Measurements from ENCODE around the gene PDGFD.

Gene PDGFD

DNA sequence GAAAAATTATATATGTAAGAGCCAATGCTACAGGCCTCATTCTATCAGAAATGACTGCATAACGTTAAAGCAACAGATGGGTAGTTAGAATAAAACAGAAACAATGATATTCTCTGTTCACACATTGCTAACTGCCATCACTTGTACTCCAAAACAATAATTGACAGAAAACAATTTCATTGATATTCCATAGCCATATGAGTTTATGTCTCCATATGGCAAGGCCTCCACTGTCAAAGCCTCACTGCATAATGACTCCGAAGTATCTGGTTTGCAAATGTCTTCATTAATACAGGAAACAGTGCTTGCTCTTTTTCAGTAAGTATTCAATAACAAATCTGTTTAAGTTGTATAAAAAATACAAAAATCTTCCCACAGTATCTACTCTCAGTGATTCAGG lies 117.6 kb downstream of the PDGFD start:
- no peaks in the 10 kb centered on the region for H3K27me3 ChIP-seq (ENCODE audit: control insufficient read depth, insufficient read depth, low read length)
- H3K4me3 ChIP-seq (ENCODE audit: low read depth, low read length) = no peak overlapping the region
- no peaks in the 10 kb centered on the region for H3K4me1 ChIP-seq (ENCODE audit: control insufficient read depth, insufficient read depth, low read length)
- no peaks in the 10 kb centered on the region for H3K9me3 ChIP-seq (ENCODE audit: control insufficient read depth, insufficient read depth, low read length)
- H3K36me3 ChIP-seq (ENCODE audit: control insufficient read depth, insufficient read depth, low read length) = no peaks in the 10 kb centered on the region
- H3K9ac ChIP-seq (ENCODE audit: low read depth, low read length) = no peak overlapping the region

DNA sequence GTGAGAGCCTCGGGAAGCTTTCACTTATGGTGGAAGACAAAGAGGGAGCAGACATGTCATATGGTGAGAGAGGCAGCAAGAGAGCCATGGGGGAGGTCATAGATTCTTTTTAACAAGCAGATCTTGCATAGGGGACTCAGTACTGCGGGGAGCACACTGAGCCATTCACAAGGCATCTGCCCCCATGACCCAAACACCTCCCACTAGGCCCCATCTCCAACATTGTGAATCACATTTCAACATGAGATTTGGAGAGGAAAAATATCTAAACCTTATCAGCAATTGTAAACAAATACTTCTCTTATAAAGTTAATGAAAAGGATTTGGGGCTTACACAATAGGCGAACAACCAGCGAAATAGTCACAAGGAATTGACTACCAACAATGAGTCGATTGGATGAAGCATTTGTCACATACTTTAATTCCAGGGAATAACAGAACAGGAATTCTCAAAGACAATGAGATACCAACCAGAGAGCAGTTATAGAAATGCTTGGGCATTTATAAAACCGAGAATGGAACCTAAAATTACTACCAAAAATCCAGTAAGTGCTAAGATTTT lies 120.2 kb downstream of the PDGFD start:
- no peak overlapping the region for H3K9ac ChIP-seq (ENCODE audit: low read depth, low read length)
- H3K36me3 ChIP-seq (ENCODE audit: control insufficient read depth, insufficient read depth, low read length) = no peaks in the 10 kb centered on the region
- H3K4me1 ChIP-seq (ENCODE audit: control insufficient read depth, insufficient read depth, low read length) = no peaks in the 10 kb centered on the region
- no peaks in the 10 kb centered on the region for H3K9me3 ChIP-seq (ENCODE audit: control insufficient read depth, insufficient read depth, low read length)
- H3K4me3 ChIP-seq (ENCODE audit: low read depth, low read length) = no peak overlapping the region
- no peaks in the 10 kb centered on the region for H3K27me3 ChIP-seq (ENCODE audit: control insufficient read depth, insufficient read depth, low read length)

- Histone ChIP-seq H3K4me3 (ENCODE audit: low read depth, low read length) (no peak overlapping the region), H3K9me3 (ENCODE audit: control insufficient read depth, insufficient read depth, low read length) (no peaks in the 10 kb centered on the region), H3K4me1 (ENCODE audit: control insufficient read depth, insufficient read depth, low read length) (no peaks in the 10 kb centered on the region), H3K9ac (ENCODE audit: low read depth, low read length) (no peak overlapping the region), H3K27me3 (ENCODE audit: control insufficient read depth, insufficient read depth, low read length) (no peaks in the 10 kb centered on the region), H3K36me3 (ENCODE audit: control insufficient read depth, insufficient read depth, low read length) (no peaks in the 10 kb centered on the region)
Measured at GRCh38 chr11:104043142-104043541, 120.8 kb downstream of the PDGFD start.

GRCh38 chr11:104041792-104042191 lies 122.2 kb downstream of the PDGFD start:
- no peaks in the 10 kb centered on the region for H3K4me1 ChIP-seq (ENCODE audit: control insufficient read depth, insufficient read depth, low read length)
- no peaks in the 10 kb centered on the region for H3K27me3 ChIP-seq (ENCODE audit: control insufficient read depth, insufficient read depth, low read length)
- no peak overlapping the region for H3K9ac ChIP-seq (ENCODE audit: low read depth, low read length)
- H3K36me3 ChIP-seq (ENCODE audit: control insufficient read depth, insufficient read depth, low read length) = no peaks in the 10 kb centered on the region
- H3K9me3 ChIP-seq (ENCODE audit: control insufficient read depth, insufficient read depth, low read length) = no peaks in the 10 kb centered on the region
- no peak overlapping the region for H3K4me3 ChIP-seq (ENCODE audit: low read depth, low read length)

- Histone ChIP-seq H3K36me3 (ENCODE audit: control insufficient read depth, insufficient read depth, low read length) (no peaks in the 10 kb centered on the region), H3K9me3 (ENCODE audit: control insufficient read depth, insufficient read depth, low read length) (no peaks in the 10 kb centered on the region), H3K4me3 (ENCODE audit: low read depth, low read length) (no peak overlapping the region), H3K27me3 (ENCODE audit: control insufficient read depth, insufficient read depth, low read length) (no peaks in the 10 kb centered on the region), H3K4me1 (ENCODE audit: control insufficient read depth, insufficient read depth, low read length) (no peaks in the 10 kb centered on the region), H3K9ac (ENCODE audit: low read depth, low read length) (no peak overlapping the region)
Measured at GRCh38 chr11:104036995-104037394, 127.0 kb downstream of the PDGFD start.

DNA sequence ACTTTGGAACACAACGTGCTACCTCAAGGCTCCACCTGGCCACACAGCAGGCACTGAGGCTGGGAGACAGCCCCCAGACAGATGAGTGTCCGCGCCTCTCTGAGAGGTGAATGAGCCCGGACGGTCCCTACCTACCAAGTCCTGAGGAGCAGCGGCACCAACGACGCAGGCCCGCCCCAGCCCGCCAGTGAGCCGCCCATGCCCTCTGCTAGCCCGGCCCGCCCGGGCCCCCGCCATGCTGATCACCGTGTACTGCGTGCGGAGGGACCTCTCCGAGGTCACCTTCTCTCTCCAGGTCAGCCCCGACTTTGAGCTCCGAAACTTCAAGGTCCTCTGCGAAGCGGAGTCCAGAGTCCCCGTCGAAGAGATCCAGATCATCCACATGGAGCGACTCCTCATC lies 127.4 kb downstream of the PDGFD start, which contains the start of gene DDI1:
Gene DDI1 (plus strand): TSS at position 53 of the 400 bp plus-strand sequence. CDS start 183 bp downstream, at position 236.
- no peak within 1 kb of the TSS for H3K4me3 ChIP-seq (ENCODE audit: low read depth, low read length)
- no peaks in the 10 kb centered on the region for H3K9me3 ChIP-seq (ENCODE audit: control insufficient read depth, insufficient read depth, low read length)
- no peaks in the 10 kb centered on the region for H3K4me1 ChIP-seq (ENCODE audit: control insufficient read depth, insufficient read depth, low read length)
- no peaks in the 10 kb centered on the region for H3K27me3 ChIP-seq (ENCODE audit: control insufficient read depth, insufficient read depth, low read length)
- no peaks in the 10 kb centered on the region for H3K36me3 ChIP-seq (ENCODE audit: control insufficient read depth, insufficient read depth, low read length)
- no peak within 1 kb of the TSS for H3K9ac ChIP-seq (ENCODE audit: low read depth, low read length)

DNA sequence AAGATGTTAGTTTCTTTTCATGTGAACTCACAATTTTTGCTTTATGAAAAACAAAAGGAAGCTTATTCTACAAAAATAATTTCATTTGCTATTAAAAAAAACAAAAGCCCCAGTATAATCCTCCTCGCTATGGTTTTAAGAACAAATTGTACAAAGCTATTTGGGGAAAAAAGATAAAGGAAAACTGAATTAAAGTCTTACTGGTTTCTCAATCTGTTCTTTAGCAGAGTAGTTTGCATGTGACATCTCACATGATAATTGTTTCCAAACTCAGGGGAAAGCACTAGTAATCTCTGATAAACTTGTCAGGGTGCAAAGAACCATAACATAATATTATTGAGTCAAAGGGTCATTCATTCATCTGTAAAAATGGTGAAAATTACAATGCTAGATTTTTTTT lies 130.4 kb downstream of the PDGFD start:
- Histone ChIP-seq H3K9ac (ENCODE audit: low read depth, low read length) (no peak overlapping the region), H3K9me3 (ENCODE audit: control insufficient read depth, insufficient read depth, low read length) (no peaks in the 10 kb centered on the region), H3K36me3 (ENCODE audit: control insufficient read depth, insufficient read depth, low read length) (no peaks in the 10 kb centered on the region), H3K27me3 (ENCODE audit: control insufficient read depth, insufficient read depth, low read length) (no peaks in the 10 kb centered on the region), H3K4me3 (ENCODE audit: low read depth, low read length) (no peak overlapping the region), H3K4me1 (ENCODE audit: control insufficient read depth, insufficient read depth, low read length) (no peaks in the 10 kb centered on the region)

GRCh38 chr11:104033134-104033533 lies 130.8 kb downstream of the PDGFD start:
- Histone ChIP-seq H3K36me3 (ENCODE audit: control insufficient read depth, insufficient read depth, low read length) (no peaks in the 10 kb centered on the region), H3K4me3 (ENCODE audit: low read depth, low read length) (no peak overlapping the region), H3K9ac (ENCODE audit: low read depth, low read length) (no peak overlapping the region), H3K4me1 (ENCODE audit: control insufficient read depth, insufficient read depth, low read length) (no peaks in the 10 kb centered on the region), H3K9me3 (ENCODE audit: control insufficient read depth, insufficient read depth, low read length) (no peaks in the 10 kb centered on the region), H3K27me3 (ENCODE audit: control insufficient read depth, insufficient read depth, low read length) (no peaks in the 10 kb centered on the region)

GRCh38 chr11:104028476-104029263 lies 135.3 kb downstream of the PDGFD start:
- Histone ChIP-seq H3K36me3 (ENCODE audit: control insufficient read depth, insufficient read depth, low read length) (no peaks in the 10 kb centered on the region), H3K9me3 (ENCODE audit: control insufficient read depth, insufficient read depth, low read length) (no peaks in the 10 kb centered on the region), H3K9ac (ENCODE audit: low read depth, low read length) (no peak overlapping the region), H3K4me3 (ENCODE audit: low read depth, low read length) (no peak overlapping the region), H3K27me3 (ENCODE audit: control insufficient read depth, insufficient read depth, low read length) (no peaks in the 10 kb centered on the region), H3K4me1 (ENCODE audit: control insufficient read depth, insufficient read depth, low read length) (no peaks in the 10 kb centered on the region)

- Histone ChIP-seq H3K36me3 (ENCODE audit: control insufficient read depth, insufficient read depth, low read length) (no peaks in the 10 kb centered on the region), H3K4me1 (ENCODE audit: control insufficient read depth, insufficient read depth, low read length) (no peaks in the 10 kb centered on the region), H3K9ac (ENCODE audit: low read depth, low read length) (no peak overlapping the region), H3K4me3 (ENCODE audit: low read depth, low read length) (no peak overlapping the region), H3K27me3 (ENCODE audit: control insufficient read depth, insufficient read depth, low read length) (no peaks in the 10 kb centered on the region), H3K9me3 (ENCODE audit: control insufficient read depth, insufficient read depth, low read length) (no peaks in the 10 kb centered on the region)
Measured at GRCh38 chr11:104024572-104024971, 139.4 kb downstream of the PDGFD start.

GRCh38 chr11:104015649-104016415 lies 148.1 kb downstream of the PDGFD start:
- Histone ChIP-seq H3K36me3 (ENCODE audit: control insufficient read depth, insufficient read depth, low read length) (no peaks in the 10 kb centered on the region), H3K9ac (ENCODE audit: low read depth, low read length) (no peak overlapping the region), H3K27me3 (ENCODE audit: control insufficient read depth, insufficient read depth, low read length) (no peaks in the 10 kb centered on the region), H3K4me3 (ENCODE audit: low read depth, low read length) (no peak overlapping the region), H3K4me1 (ENCODE audit: control insufficient read depth, insufficient read depth, low read length) (no peaks in the 10 kb centered on the region), H3K9me3 (ENCODE audit: control insufficient read depth, insufficient read depth, low read length) (no peaks in the 10 kb centered on the region)

DNA sequence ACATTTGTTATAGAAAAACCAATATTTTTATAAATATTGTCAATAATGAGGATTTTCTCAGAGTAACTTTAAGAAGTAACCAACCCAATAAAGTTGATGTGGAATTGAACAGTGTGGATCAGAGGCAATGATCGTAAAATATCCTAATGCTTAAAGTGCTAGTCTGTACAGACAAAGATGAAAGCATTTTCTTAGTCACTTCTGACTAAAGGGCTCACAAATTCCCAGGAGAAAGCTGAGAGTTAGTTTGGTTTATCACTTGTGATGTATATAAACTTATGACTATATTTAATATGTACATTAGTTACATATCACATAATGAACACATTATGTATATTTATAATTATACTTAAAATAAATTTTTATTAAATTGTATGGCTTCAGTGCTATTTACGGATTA lies 152.9 kb downstream of the PDGFD start:
- Histone ChIP-seq H3K4me1 (ENCODE audit: control insufficient read depth, insufficient read depth, low read length) (no peaks in the 10 kb centered on the region), H3K27me3 (ENCODE audit: control insufficient read depth, insufficient read depth, low read length) (no peaks in the 10 kb centered on the region), H3K9ac (ENCODE audit: low read depth, low read length) (no peak overlapping the region)

More for the DNA sequence above, 152.9 kb downstream of the PDGFD start:
- Histone ChIP-seq H3K4me3 (ENCODE audit: low read depth, low read length) (no peak overlapping the region), H3K36me3 (ENCODE audit: control insufficient read depth, insufficient read depth, low read length) (no peaks in the 10 kb centered on the region), H3K9me3 (ENCODE audit: control insufficient read depth, insufficient read depth, low read length) (no peaks in the 10 kb centered on the region)
